K562 (cell line): ENCODE data around the gene TICAM1. TPM values are rescaled to one million over a fixed set of nuclear protein-coding genes. Genes with fewer than 3 reads are reported as not detected.

Experiments
- BHLHE40 ChIP-seq: IDR thresholded peaks from 2 replicates; pipeline ENCODE4 v1.6.1; 2011; ENCODE audit warnings: low read length, improper control_type of control experiment
- DMBX1 ChIP-seq: fragments of 250-450 bp; sonication (Bioruptor Pico); IDR thresholded peaks from 2 replicates; pipeline ENCODE4 v1.8.0; 2022; ENCODE audit warnings: inconsistent platforms, mild to moderate bottlenecking, moderate library complexity, borderline replicate concordance
- HDAC8 ChIP-seq: fragments of 450-650 bp; IDR thresholded peaks from 2 replicates; pipeline ENCODE4 v1.6.1; 2016; ENCODE audit warnings: mild to moderate bottlenecking, missing genetic modification characterization, moderate library complexity, missing compliant biosample characterization
- HNRNPUL1 ChIP-seq: fragments of 200-400 bp; formaldehyde crosslinking; IDR thresholded peaks from 2 replicates; pipeline ENCODE4 v1.6.1; 2017; ENCODE audit warnings: low read length
- KLF13 ChIP-seq: fragments of 450-650 bp; IDR thresholded peaks from 2 replicates; pipeline ENCODE4 v1.6.1; 2016; ENCODE audit warnings: missing genetic modification characterization, low read depth, mild to moderate bottlenecking, missing compliant biosample characterization, moderate library complexity, borderline replicate concordance
- MED1 ChIP-seq: sonication (generic); formaldehyde crosslinking; IDR thresholded peaks from 2 replicates; pipeline ENCODE4 v1.8.1; 2023; ENCODE audit warnings: missing genetic modification reagents, borderline replicate concordance
- NCOA1 ChIP-seq: fragments of 450-650 bp; IDR thresholded peaks from 2 replicates; pipeline ENCODE4 v1.6.1; 2016; ENCODE audit warnings: low read depth
- NEUROD1 ChIP-seq: fragments of 150-350 bp; IDR thresholded peaks from 2 replicates; pipeline ENCODE4 v1.6.1; 2014; ENCODE audit warnings: borderline replicate concordance, low read length, low read depth; ENCODE audit not compliant: partially characterized antibody
- PHF8 ChIP-seq: fragments of 200-600 bp; sonication (generic); IDR thresholded peaks from 2 replicates; pipeline ENCODE4 v1.6.1; 2012; ENCODE audit warnings: mixed run types, mild to moderate bottlenecking, inconsistent platforms, low read length, moderate library complexity, borderline replicate concordance
- SMAD1 ChIP-seq: fragments of 150-350 bp; IDR thresholded peaks from 2 replicates; pipeline ENCODE4 v1.6.1; 2014; ENCODE audit warnings: low read length, low read depth; ENCODE audit not compliant: partially characterized antibody
- SRSF9 ChIP-seq: fragments of 200-400 bp; formaldehyde crosslinking; IDR thresholded peaks from 2 replicates; pipeline ENCODE4 v1.6.1; 2017; ENCODE audit warnings: low read depth, low read length, borderline replicate concordance
- STAT5A ChIP-seq: IDR thresholded peaks from 2 replicates; pipeline ENCODE4 v1.6.1; 2012; ENCODE audit warnings: low read length, inconsistent platforms, borderline replicate concordance
- TRIM24 ChIP-seq, 2 experiments: fragments of 450-650 bp; IDR thresholded peaks; 2 replicates each; pipeline ENCODE4 v1.6.1; 2016
- ZNF175 ChIP-seq: fragments of 200-800 bp; sonication (Bioruptor generic); IDR thresholded peaks from 2 replicates; pipeline ENCODE4 v1.6.1; 2016; ENCODE audit warnings: low read depth, mild to moderate bottlenecking, missing genetic modification characterization, missing compliant biosample characterization
- ZNF282 ChIP-seq: sonication (generic); formaldehyde crosslinking; IDR thresholded peaks from 2 replicates; pipeline ENCODE4 v1.8.1; 2023; ENCODE audit warnings: missing genetic modification reagents
- ZNF699 ChIP-seq: fragments of 250-450 bp; sonication (Bioruptor Pico); IDR thresholded peaks from 2 replicates; pipeline ENCODE4 v1.8.0; 2021; ENCODE audit warnings: mild to moderate bottlenecking, moderate library complexity; ENCODE audit not compliant: insufficient replicate concordance
- ZNF780A ChIP-seq: fragments of 250-450 bp; sonication (Bioruptor Pico); IDR thresholded peaks from 2 replicates; pipeline ENCODE4 v1.5.0; 2021; ENCODE audit warnings: mild to moderate bottlenecking
- polyA plus RNA-seq, 8 experiments: library from polyadenylated mRNA; depleted of rRNA in 4 of 8; stranded (reverse) in 5 of 8; unstranded in 3 of 8; fragments of >200 nt; fragmentation: Nextera tagmentation in 2 of 8; fragmentation: Illumina TruSeq in 1 of 8; extraction: Ambion mirVana in 2 of 8; extraction: Trizol in 1 of 8; gene quantifications; 2 replicates each; pipeline versions ENCODE4 v1.2.1 to v1.2.3, GENCODE V29; 2011 to 2014; ENCODE audit warnings: inconsistent platforms in 1 of 8, missing spikeins in 1 of 8
- total RNA-seq, 7 experiments: library from RNA; depleted of rRNA in 6 of 7; stranded (reverse); fragments of >200 nt in 6 of 7; fragmentation: Illumina TruSeq in 2 of 7; extraction: Trizol in 2 of 7; gene quantifications; 2 replicates each; pipeline versions ENCODE4 v1.2.1 to v1.2.3, GENCODE V29; 2011 to 2021; ENCODE audit warnings: low replicate concordance in 1 of 7
- TF ChIP-seq, protein P1 (sequence below): sonication (generic); formaldehyde crosslinking; IDR thresholded peaks from 2 replicates; pipeline ENCODE4 v1.8.0; 2022; ENCODE audit warnings: mild to moderate bottlenecking, missing genetic modification reagents
- TF ChIP-seq, protein P2 (sequence below): fragments of 450-650 bp; IDR thresholded peaks from 2 replicates; pipeline ENCODE4 v1.6.1; 2016; ENCODE audit warnings: low read depth, mild to moderate bottlenecking, moderate library complexity
- TF ChIP-seq, protein P3 (sequence below): fragments of 450-650 bp; IDR thresholded peaks from 2 replicates; pipeline ENCODE4 v1.7.0; 2016; ENCODE audit warnings: borderline replicate concordance
- TF ChIP-seq, protein P4 (sequence below): fragments of 450-650 bp; IDR thresholded peaks from 2 replicates; pipeline ENCODE4 v1.6.1; 2016

The TICAM1 gene
- total and polyA plus RNA-seq, 9 of the 15 experiments (the other 6 are each of a cell fraction or from before 2014, with no cell fraction given): 0.07 to 11.6 (median 1.5) TPM

DNA sequence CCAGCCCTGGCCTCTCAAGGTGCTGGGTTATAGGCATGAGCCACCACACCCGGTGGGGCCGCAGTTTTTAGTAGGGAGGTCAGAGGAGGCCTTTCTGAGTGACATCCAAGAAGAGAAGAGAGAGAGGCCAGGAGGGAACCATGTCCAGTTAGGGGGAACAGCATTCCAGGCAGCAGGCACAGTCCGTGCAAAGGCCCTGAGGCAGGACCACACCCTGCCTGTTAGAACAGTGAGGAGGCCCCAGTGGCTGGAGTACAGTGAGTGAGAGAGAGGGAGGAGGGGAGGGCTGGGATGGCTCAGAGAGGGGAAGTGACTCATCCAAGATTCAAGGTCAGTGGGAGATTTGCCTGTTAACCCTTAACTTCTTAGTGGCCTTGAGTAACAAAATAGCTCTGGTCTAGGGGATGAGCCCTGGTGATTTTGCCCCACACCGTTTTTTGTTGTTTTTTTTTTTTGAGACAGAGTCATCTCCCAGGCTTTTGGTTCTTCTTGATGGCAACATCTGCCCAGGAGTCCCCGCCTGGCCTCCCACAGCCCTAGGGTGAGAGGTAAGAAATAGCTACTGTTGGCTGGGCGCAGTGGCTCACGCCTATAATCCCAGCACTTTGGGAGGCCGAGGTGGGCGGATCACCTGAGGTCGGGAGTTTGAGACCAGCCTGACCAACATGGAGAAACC lies 38.7 kb upstream of the TICAM1 start (continued):
- TF ChIP-seq, protein P1, sequence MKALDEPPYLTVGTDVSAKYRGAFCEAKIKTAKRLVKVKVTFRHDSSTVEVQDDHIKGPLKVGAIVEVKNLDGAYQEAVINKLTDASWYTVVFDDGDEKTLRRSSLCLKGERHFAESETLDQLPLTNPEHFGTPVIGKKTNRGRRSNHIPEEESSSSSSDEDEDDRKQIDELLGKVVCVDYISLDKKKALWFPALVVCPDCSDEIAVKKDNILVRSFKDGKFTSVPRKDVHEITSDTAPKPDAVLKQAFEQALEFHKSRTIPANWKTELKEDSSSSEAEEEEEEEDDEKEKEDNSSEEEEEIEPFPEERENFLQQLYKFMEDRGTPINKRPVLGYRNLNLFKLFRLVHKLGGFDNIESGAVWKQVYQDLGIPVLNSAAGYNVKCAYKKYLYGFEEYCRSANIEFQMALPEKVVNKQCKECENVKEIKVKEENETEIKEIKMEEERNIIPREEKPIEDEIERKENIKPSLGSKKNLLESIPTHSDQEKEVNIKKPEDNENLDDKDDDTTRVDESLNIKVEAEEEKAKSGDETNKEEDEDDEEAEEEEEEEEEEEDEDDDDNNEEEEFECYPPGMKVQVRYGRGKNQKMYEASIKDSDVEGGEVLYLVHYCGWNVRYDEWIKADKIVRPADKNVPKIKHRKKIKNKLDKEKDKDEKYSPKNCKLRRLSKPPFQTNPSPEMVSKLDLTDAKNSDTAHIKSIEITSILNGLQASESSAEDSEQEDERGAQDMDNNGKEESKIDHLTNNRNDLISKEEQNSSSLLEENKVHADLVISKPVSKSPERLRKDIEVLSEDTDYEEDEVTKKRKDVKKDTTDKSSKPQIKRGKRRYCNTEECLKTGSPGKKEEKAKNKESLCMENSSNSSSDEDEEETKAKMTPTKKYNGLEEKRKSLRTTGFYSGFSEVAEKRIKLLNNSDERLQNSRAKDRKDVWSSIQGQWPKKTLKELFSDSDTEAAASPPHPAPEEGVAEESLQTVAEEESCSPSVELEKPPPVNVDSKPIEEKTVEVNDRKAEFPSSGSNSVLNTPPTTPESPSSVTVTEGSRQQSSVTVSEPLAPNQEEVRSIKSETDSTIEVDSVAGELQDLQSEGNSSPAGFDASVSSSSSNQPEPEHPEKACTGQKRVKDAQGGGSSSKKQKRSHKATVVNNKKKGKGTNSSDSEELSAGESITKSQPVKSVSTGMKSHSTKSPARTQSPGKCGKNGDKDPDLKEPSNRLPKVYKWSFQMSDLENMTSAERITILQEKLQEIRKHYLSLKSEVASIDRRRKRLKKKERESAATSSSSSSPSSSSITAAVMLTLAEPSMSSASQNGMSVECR (CRISPR knock-in tag): no peak
- TF ChIP-seq ZNF175 (CRISPR knock-in tag): peak; percentile 57; the same call in 1 of the 2 replicates
- TF ChIP-seq BHLHE40: no peak; the same call in 1 of the 2 replicates
- no peak for TF ChIP-seq SRSF9
- no peak for TF ChIP-seq KLF13
- no peak for TF ChIP-seq ZNF780A (CRISPR knock-in tag)
- TF ChIP-seq ZNF699: no peak
- TF ChIP-seq STAT5A: no peak
- no peak for TF ChIP-seq ZNF282
- peak; percentile 67 to 85 for TF ChIP-seq TRIM24 (IDR thresholded peaks at IDR 0.05)
- TF ChIP-seq DMBX1 (CRISPR knock-in tag): peak; percentile 72
- TF ChIP-seq NCOA1: peak; percentile 67
- TF ChIP-seq, protein P2, sequence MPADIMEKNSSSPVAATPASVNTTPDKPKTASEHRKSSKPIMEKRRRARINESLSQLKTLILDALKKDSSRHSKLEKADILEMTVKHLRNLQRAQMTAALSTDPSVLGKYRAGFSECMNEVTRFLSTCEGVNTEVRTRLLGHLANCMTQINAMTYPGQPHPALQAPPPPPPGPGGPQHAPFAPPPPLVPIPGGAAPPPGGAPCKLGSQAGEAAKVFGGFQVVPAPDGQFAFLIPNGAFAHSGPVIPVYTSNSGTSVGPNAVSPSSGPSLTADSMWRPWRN: no peak
- TF ChIP-seq NEUROD1: peak; percentile 84
- TF ChIP-seq, protein P3, sequence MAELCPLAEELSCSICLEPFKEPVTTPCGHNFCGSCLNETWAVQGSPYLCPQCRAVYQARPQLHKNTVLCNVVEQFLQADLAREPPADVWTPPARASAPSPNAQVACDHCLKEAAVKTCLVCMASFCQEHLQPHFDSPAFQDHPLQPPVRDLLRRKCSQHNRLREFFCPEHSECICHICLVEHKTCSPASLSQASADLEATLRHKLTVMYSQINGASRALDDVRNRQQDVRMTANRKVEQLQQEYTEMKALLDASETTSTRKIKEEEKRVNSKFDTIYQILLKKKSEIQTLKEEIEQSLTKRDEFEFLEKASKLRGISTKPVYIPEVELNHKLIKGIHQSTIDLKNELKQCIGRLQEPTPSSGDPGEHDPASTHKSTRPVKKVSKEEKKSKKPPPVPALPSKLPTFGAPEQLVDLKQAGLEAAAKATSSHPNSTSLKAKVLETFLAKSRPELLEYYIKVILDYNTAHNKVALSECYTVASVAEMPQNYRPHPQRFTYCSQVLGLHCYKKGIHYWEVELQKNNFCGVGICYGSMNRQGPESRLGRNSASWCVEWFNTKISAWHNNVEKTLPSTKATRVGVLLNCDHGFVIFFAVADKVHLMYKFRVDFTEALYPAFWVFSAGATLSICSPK: no peak
- no peak for TF ChIP-seq MED1 (CRISPR knock-in tag)
- TF ChIP-seq HNRNPUL1: no peak
- TF ChIP-seq HDAC8: no peak
- TF ChIP-seq, protein P4, sequence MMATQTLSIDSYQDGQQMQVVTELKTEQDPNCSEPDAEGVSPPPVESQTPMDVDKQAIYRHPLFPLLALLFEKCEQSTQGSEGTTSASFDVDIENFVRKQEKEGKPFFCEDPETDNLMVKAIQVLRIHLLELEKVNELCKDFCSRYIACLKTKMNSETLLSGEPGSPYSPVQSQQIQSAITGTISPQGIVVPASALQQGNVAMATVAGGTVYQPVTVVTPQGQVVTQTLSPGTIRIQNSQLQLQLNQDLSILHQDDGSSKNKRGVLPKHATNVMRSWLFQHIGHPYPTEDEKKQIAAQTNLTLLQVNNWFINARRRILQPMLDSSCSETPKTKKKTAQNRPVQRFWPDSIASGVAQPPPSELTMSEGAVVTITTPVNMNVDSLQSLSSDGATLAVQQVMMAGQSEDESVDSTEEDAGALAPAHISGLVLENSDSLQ: peak; percentile 69
- no peak for TF ChIP-seq PHF8
- no peak for TF ChIP-seq SMAD1
